Endodermal cell (in vitro differentiated cells): ENCODE results near the gene IL20. TPM values are rescaled to one million over a fixed set of nuclear protein-coding genes. Genes with fewer than 3 reads are reported as not detected.

ENCODE experiments used
- DNase-seq: peaks from one replicate; pipeline ENCODE4 v3.0.0-alpha.2; 2017
- H3K27ac ChIP-seq: 2 replicates; pipeline ENCODE4 v1.5.1; 2013; ENCODE audit warnings: mild to moderate bottlenecking, low read depth, low read length, moderate library complexity
- H3K27me3 ChIP-seq: 2 replicates; pipeline ENCODE4 v1.6.1; 2013; ENCODE audit warnings: mild to moderate bottlenecking, low read length, moderate library complexity; ENCODE audit not compliant: insufficient read depth, control insufficient read depth, poor library complexity, severe bottlenecking
- H3K36me3 ChIP-seq: 2 replicates; pipeline ENCODE4 v1.7.0; 2013; ENCODE audit warnings: mild to moderate bottlenecking, low read length, moderate library complexity; ENCODE audit not compliant: control insufficient read depth, insufficient read depth
- H3K4me1 ChIP-seq: one replicate; pipeline ENCODE4 v1.7.0; 2013; ENCODE audit warnings: low read length; ENCODE audit not compliant: control insufficient read depth, insufficient read depth
- H3K4me3 ChIP-seq: 2 replicates; pipeline ENCODE4 v1.5.1; 2013; ENCODE audit warnings: mild to moderate bottlenecking, low read length, moderate library complexity
- H3K9ac ChIP-seq: 2 replicates; pipeline ENCODE4 v1.6.1; 2013; ENCODE audit warnings: mild to moderate bottlenecking, low read length, moderate library complexity; ENCODE audit not compliant: poor library complexity, severe bottlenecking; ENCODE audit errors: extremely low read depth
- H3K9me3 ChIP-seq: 2 replicates; pipeline ENCODE4 v1.6.1; 2013; ENCODE audit warnings: mild to moderate bottlenecking, low read length, moderate library complexity; ENCODE audit not compliant: control insufficient read depth
- H3K27ac Mint-ChIP-seq: 2 replicates; pipeline ENCODE4 v1.8.0; 2020; ENCODE audit warnings: mixed read lengths
- H3K27me3 Mint-ChIP-seq: 2 replicates; pipeline ENCODE4 v1.8.0; 2021; ENCODE audit warnings: mild to moderate bottlenecking, mixed read lengths; ENCODE audit not compliant: insufficient read depth
- H3K36me3 Mint-ChIP-seq: 2 replicates; pipeline ENCODE4 v1.8.0; 2020; ENCODE audit warnings: low read depth, mixed read lengths
- H3K4me1 Mint-ChIP-seq: 2 replicates; pipeline ENCODE4 v1.8.0; 2020; ENCODE audit warnings: mixed read lengths
- H3K4me3 Mint-ChIP-seq: 2 replicates; pipeline ENCODE4 v1.8.0; 2020; ENCODE audit warnings: mild to moderate bottlenecking, moderate library complexity, mixed read lengths
- H3K9me3 Mint-ChIP-seq: 2 replicates; pipeline ENCODE4 v1.8.0; 2020; ENCODE audit warnings: mild to moderate bottlenecking, mixed read lengths
- WGBS, 2 experiments: methylation state at CpG; one replicate each; pipeline versions ENCODE4 v1.1.5 to v1.1.7; 2013; ENCODE audit warnings: missing lambda C conversion rate in 2 of 2, mixed read lengths in 1 of 2; ENCODE audit not compliant: insufficient coverage in 1 of 2, insufficient read length in 1 of 2; 5-methylcytosine and 5-hydroxymethylcytosine counted together
- total RNA-seq, 2 donors: library from RNA; stranded (reverse); fragmentation: NEBNext Ultra II Directional in 1 of 2; extraction: Animal tissue kit (Norgen Biotek cat#: 25700) in 1 of 2; gene quantifications; 2 replicates in 1 of 2; 3 replicates in 1 of 2; pipeline ENCODE4 v1.2.1, GENCODE V29; 2021
- TF ChIP-seq, protein P1 (sequence below): fragments of 200-600 bp; sonication (generic); conservative IDR thresholded peaks from 2 replicates; pipeline ENCODE4 v1.5.0; 2021; ENCODE audit warnings: antibody characterized with exemption, mild to moderate bottlenecking

Gene IL20
- total RNA-seq, 2 donors from 2014 or later = not detected

GRCh38 chr1:206916000-206916709 lies 50.7 kb downstream of the IL20 start:
- 82 to 83% methylated on average over 6 to 8 of the region's 8 CpGs for WGBS, 2 experiments
- H3K27me3 ChIP-seq = peaks cover 38% of the 10 kb centered on the region
- H3K27me3 Mint-ChIP-seq = peaks cover 34% of the 10 kb centered on the region

DNA sequence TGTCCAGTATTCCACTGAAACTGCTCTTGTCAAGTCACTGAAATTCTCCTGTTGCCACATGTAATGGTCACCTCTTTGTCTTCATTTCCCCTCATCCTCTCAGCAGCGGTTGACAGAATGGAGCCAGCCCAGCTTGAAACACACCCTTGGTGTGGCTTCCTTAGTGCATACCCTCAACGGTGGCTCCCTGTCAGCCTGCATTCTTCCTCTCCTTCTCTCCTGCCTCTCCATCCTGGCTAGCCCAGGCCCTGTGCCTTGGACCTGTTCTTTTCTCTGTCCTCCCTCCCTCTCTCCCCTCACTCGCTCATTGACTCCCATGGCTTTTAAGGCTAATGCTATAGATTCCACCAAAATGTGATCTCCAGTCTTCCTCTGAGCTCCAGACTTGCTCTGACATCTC lies 52.7 kb downstream of the IL20 start:
- TF ChIP-seq, protein P1, sequence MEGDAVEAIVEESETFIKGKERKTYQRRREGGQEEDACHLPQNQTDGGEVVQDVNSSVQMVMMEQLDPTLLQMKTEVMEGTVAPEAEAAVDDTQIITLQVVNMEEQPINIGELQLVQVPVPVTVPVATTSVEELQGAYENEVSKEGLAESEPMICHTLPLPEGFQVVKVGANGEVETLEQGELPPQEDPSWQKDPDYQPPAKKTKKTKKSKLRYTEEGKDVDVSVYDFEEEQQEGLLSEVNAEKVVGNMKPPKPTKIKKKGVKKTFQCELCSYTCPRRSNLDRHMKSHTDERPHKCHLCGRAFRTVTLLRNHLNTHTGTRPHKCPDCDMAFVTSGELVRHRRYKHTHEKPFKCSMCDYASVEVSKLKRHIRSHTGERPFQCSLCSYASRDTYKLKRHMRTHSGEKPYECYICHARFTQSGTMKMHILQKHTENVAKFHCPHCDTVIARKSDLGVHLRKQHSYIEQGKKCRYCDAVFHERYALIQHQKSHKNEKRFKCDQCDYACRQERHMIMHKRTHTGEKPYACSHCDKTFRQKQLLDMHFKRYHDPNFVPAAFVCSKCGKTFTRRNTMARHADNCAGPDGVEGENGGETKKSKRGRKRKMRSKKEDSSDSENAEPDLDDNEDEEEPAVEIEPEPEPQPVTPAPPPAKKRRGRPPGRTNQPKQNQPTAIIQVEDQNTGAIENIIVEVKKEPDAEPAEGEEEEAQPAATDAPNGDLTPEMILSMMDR = no peak
- Histone ChIP-seq H3K9me3 (no peaks in the 10 kb centered on the region), H3K9ac (no peak overlapping the region), H3K27ac (no peak overlapping the region), H3K27me3 (peaks cover 32% of the 10 kb centered on the region), H3K36me3 (no peaks in the 10 kb centered on the region), H3K4me3 (no peak overlapping the region), H3K4me1 (no peaks in the 10 kb centered on the region)
- H3K36me3 Mint-ChIP-seq = no peaks in the 10 kb centered on the region
- H3K27me3 Mint-ChIP-seq = peaks cover 28% of the 10 kb centered on the region
- H3K27ac Mint-ChIP-seq = no peak overlapping the region
- no peaks in the 10 kb centered on the region for H3K9me3 Mint-ChIP-seq
- DNase-seq = no peak
- WGBS, 2 experiments = 84 to 85% methylated on average over 2 to 3 of the region's 3 CpGs
- H3K4me3 Mint-ChIP-seq = no peak overlapping the region
- no peaks in the 10 kb centered on the region for H3K4me1 Mint-ChIP-seq

More at GRCh38 chr1:206916000-206916709, 50.7 kb downstream of the IL20 start:
- H3K27ac Mint-ChIP-seq = no peak overlapping the region
- Histone ChIP-seq H3K27ac (no peak overlapping the region), H3K9ac (no peak overlapping the region), H3K36me3 (no peaks in the 10 kb centered on the region), H3K4me3 (no peak overlapping the region), H3K9me3 (no peaks in the 10 kb centered on the region), H3K4me1 (no peaks in the 10 kb centered on the region)
- H3K9me3 Mint-ChIP-seq = no peaks in the 10 kb centered on the region
- DNase-seq = no peak
- no peaks in the 10 kb centered on the region for H3K4me1 Mint-ChIP-seq
- H3K4me3 Mint-ChIP-seq = no peak overlapping the region
- H3K36me3 Mint-ChIP-seq = no peaks in the 10 kb centered on the region
- TF ChIP-seq, protein P1 = no peak

Other genes starting within 250 kb of the IL20 start
- gene DYRK3, start 230.1 kb upstream of the IL20 start, total RNA-seq = 10 to 100 TPM in 1 of 2 donors, 1 to 10 TPM in 1; 9.0 to 13.5 TPM
- gene MAPKAPK2, start 180.7 kb upstream of the IL20 start, total RNA-seq = 10 to 100 TPM; 72.8 to 79.7 TPM
- gene IL19, start 94.8 kb upstream of the IL20 start, total RNA-seq = not detected
- gene IL10, start 93.1 kb upstream of the IL20 start, total RNA-seq = not detected
- not detected for gene IL24, start 31.8 kb downstream of the IL20 start, total RNA-seq
- gene FCMR, start 56.3 kb downstream of the IL20 start, total RNA-seq = not detected
- gene PIGR, start 80.8 kb downstream of the IL20 start, total RNA-seq = not detected
- gene FCAMR, start 104.8 kb downstream of the IL20 start, total RNA-seq = not detected
- under 1 TPM; 0.55 to 0.60 TPM for gene C1orf116, start 167.1 kb downstream of the IL20 start, total RNA-seq
- gene YOD1, start 185.6 kb downstream of the IL20 start, total RNA-seq = 10 to 100 TPM; 10.8 to 18.8 TPM
- 10 to 100 TPM; 11.2 to 13.4 TPM for gene PFKFB2, start 187.7 kb downstream of the IL20 start, total RNA-seq
- gene C4BPB, start 223.2 kb downstream of the IL20 start, total RNA-seq = not detected
- gene C4BPA, start 238.6 kb downstream of the IL20 start, total RNA-seq = not detected